ENCODE results near the gene MICU2.

DNA sequence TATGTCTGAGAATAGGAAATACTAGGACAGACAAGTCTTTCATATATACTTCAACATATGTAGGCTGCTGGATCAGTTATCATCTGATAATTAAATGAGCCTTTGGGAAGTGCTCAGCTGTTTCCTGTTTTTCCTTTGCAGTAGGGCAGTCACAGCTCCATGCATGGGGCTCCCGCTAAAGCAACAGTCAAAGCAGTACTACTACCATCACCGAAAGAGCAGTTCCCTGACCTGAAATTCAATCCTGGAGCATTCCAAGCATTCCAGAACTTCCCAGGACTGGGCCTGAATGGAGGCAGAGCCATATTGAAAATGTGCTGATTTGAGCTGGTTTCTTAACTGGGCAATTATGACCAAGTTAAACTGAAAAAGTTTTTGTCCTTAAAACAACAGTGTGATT is 20.5 kb downstream of the MICU2 start:
- no peak for TF ChIP-seq EZH2 (IDR thresholded peaks at IDR 0.05)
- TF ChIP-seq POLR2AphosphoS5 (IDR thresholded peaks at IDR 0.05; ENCODE audit: borderline replicate concordance, low read depth, low read length) = no peak
- TF ChIP-seq FOXP2 (optimal IDR thresholded peaks at IDR 0.05; ENCODE audit: control extremely low read depth, extremely low read length, insufficient read depth) = no peak

All from SK-N-MC (cell line).